IMR-90 (cell line): ENCODE results near the gene EXOSC3. TPM values are rescaled to one million over a fixed set of nuclear protein-coding genes. Genes with fewer than 3 reads are reported as not detected.

Source experiments
- ATAC-seq: fragments of 200-7000 bp; cut with Tn5 transposase; 2 replicates; pipeline ENCODE4 v1.9.1; 2020; ENCODE audit warnings: low read depth, mild to moderate bottlenecking, moderate library complexity
- BruUV-seq: library from RNA; stranded (reverse); fragments of 400-500 nt; replicated peaks from 2 replicates; lab custom pipeline; 2021; lab: Mats Ljungman, UMichigan
- CTCF ChIA-PET: fragments of 300-600 bp; formaldehyde crosslinking; extraction: SDS; loops from one replicate; lab custom pipeline; 2021; ENCODE audit warnings: antibody characterized with exemption; lab: Yijun Ruan, JAX
- POLR2A ChIA-PET: fragments of 300-600 bp; sonication (Branson Sonifier 250); formaldehyde crosslinking; loops from one replicate; lab custom pipeline; 2022; ENCODE audit warnings: antibody characterized with exemption; ENCODE audit not compliant: unreplicated experiment; lab: Charles Lee
- DNase-seq: peaks from one replicate; pipeline ENCODE4 v3.0.0; 2013
- H2AFZ ChIP-seq: replicated peaks from 2 replicates; pipeline ENCODE3; 2013; ENCODE audit warnings: low read length, mild to moderate bottlenecking; ENCODE audit not compliant: poor library complexity
- H2AK5ac ChIP-seq: 2 replicates; pipeline ENCODE4 v1.6.1; 2013; ENCODE audit warnings: low read depth, low read length, inconsistent platforms
- H2AK9ac ChIP-seq: replicated peaks from 2 replicates; pipeline ENCODE3; 2013; ENCODE audit warnings: mild to moderate bottlenecking, low read depth, low read length, moderate library complexity; ENCODE audit not compliant: poor library complexity
- H2BK120ac ChIP-seq: 2 replicates; pipeline ENCODE4 v1.6.1; 2013; ENCODE audit warnings: low read depth, low read length, inconsistent platforms
- H2BK15ac ChIP-seq: 3 replicates; pipeline ENCODE4 v1.6.1; 2013; ENCODE audit warnings: low read depth, low read length, inconsistent platforms
- H2BK20ac ChIP-seq: 2 replicates; pipeline ENCODE4 v1.6.1; 2013; ENCODE audit warnings: low read depth, mild to moderate bottlenecking, inconsistent platforms, low read length, moderate library complexity
- H2BK5ac ChIP-seq: 2 replicates; pipeline ENCODE4 v1.6.1; 2013; ENCODE audit warnings: mild to moderate bottlenecking, low read depth, low read length, inconsistent platforms; ENCODE audit not compliant: poor library complexity, severe bottlenecking
- H3K14ac ChIP-seq: replicated peaks from 2 replicates; pipeline ENCODE4 v1.6.1; 2013; ENCODE audit warnings: low read depth, low read length, inconsistent platforms
- H3K18ac ChIP-seq: 2 replicates; pipeline ENCODE4 v1.6.1; 2013; ENCODE audit warnings: low read depth, low read length, control low read depth
- H3K23ac ChIP-seq: 2 replicates; pipeline ENCODE4 v1.6.1; 2013; ENCODE audit warnings: low read depth, low read length, inconsistent platforms
- H3K27ac ChIP-seq: 2 replicates; pipeline ENCODE4 v1.5.1; 2013; ENCODE audit warnings: mild to moderate bottlenecking, control low read depth, low read length; ENCODE audit not compliant: insufficient read depth
- H3K27me3 ChIP-seq: 2 replicates; pipeline ENCODE4 v1.6.1; 2013; ENCODE audit warnings: low read length; ENCODE audit not compliant: control insufficient read depth, insufficient read depth
- H3K36me3 ChIP-seq: 2 replicates; pipeline ENCODE4 v1.6.1; 2013; ENCODE audit warnings: low read length, mixed read lengths; ENCODE audit not compliant: control insufficient read depth, insufficient read depth
- H3K4ac ChIP-seq: 2 replicates; pipeline ENCODE4 v1.6.1; 2013; ENCODE audit warnings: low read depth, low read length, inconsistent platforms
- H3K4me1 ChIP-seq: 2 replicates; pipeline ENCODE4 v1.6.1; 2013; ENCODE audit warnings: low read length, mixed read lengths; ENCODE audit not compliant: control insufficient read depth, insufficient read depth
- H3K4me2 ChIP-seq: 2 replicates; pipeline ENCODE4 v1.6.1; 2013; ENCODE audit warnings: low read depth, mild to moderate bottlenecking, control low read depth, low read length, moderate library complexity
- H3K4me3 ChIP-seq: 2 replicates; pipeline ENCODE4 v1.5.1; 2013; ENCODE audit warnings: low read depth, mild to moderate bottlenecking, control low read depth, low read length, moderate library complexity; ENCODE audit not compliant: insufficient read depth
- H3K56ac ChIP-seq: 2 replicates; pipeline ENCODE4 v1.6.1; 2013; ENCODE audit warnings: low read length, inconsistent platforms; ENCODE audit not compliant: insufficient read depth; ENCODE audit errors: extremely low read depth
- H3K79me1 ChIP-seq, 2 experiments: 2 replicates each; pipeline ENCODE4 v1.6.1; 2013; ENCODE audit warnings: low read length in 2 of 2, inconsistent platforms in 1 of 2, low read depth in 1 of 2
- H3K9ac ChIP-seq: 2 replicates; pipeline ENCODE4 v1.6.1; 2013; ENCODE audit warnings: low read depth, low read length, control low read depth
- H3K9me1 ChIP-seq: 2 replicates; pipeline ENCODE4 v1.6.1; 2013; ENCODE audit warnings: low read length, inconsistent platforms; ENCODE audit not compliant: insufficient read depth
- H3K9me3 ChIP-seq: 2 replicates; pipeline ENCODE4 v1.6.1; 2013; ENCODE audit warnings: low read length; ENCODE audit not compliant: control insufficient read depth, insufficient read depth
- H4K20me1 ChIP-seq: 2 replicates; pipeline ENCODE4 v1.6.1; 2013; ENCODE audit warnings: low read length, inconsistent platforms; ENCODE audit not compliant: insufficient read depth
- H4K5ac ChIP-seq: 2 replicates; pipeline ENCODE4 v1.6.1; 2013; ENCODE audit warnings: mild to moderate bottlenecking, low read depth, low read length, control low read depth
- H4K8ac ChIP-seq, 2 experiments: 2 replicates each; pipeline ENCODE4 v1.6.1; 2013; ENCODE audit warnings: low read depth in 2 of 2, low read length in 2 of 2, control low read depth in 1 of 2, inconsistent platforms in 1 of 2
- H4K91ac ChIP-seq: 2 replicates; pipeline ENCODE4 v1.6.1; 2013; ENCODE audit warnings: low read depth, low read length, inconsistent platforms; ENCODE audit not compliant: insufficient read depth
- BHLHE40 ChIP-seq: fragments of 150-350 bp; IDR thresholded peaks from 2 replicates; pipeline ENCODE4 v1.6.1; 2016; ENCODE audit warnings: mild to moderate bottlenecking, low read depth, low read length
- ELK1 ChIP-seq: fragments of 150-350 bp; IDR thresholded peaks from 2 replicates; pipeline ENCODE4 v1.6.1; 2016; ENCODE audit warnings: low read depth, mild to moderate bottlenecking, low read length, moderate library complexity, borderline replicate concordance
- RCOR1 ChIP-seq: IDR thresholded peaks from 2 replicates; pipeline ENCODE4 v1.6.1; 2012; ENCODE audit warnings: mild to moderate bottlenecking, low read length, improper control_type of control experiment; ENCODE audit not compliant: insufficient replicate concordance
- SMC3 ChIP-seq: fragments of 150-350 bp; IDR thresholded peaks from 2 replicates; pipeline ENCODE4 v1.6.1; 2016; ENCODE audit warnings: low read depth, mild to moderate bottlenecking, antibody characterized with exemption, low read length, moderate library complexity
- whole genome bisulfite sequencing, 2 experiments: methylation state at CpG; one replicate each; pipeline versions ENCODE4 v1.1.5 to v1.1.7; 2013; ENCODE audit warnings: missing lambda C conversion rate in 2 of 2; ENCODE audit not compliant: insufficient read length in 1 of 2; ENCODE audit errors: extremely low coverage in 2 of 2; 5-methylcytosine and 5-hydroxymethylcytosine counted together
- dilution Hi-C: fragments of 300-500 bp; cut with HindIII; formaldehyde crosslinking; loops from one replicate; pipeline ENCODE4 v1.14.3; 2018; ENCODE audit warnings: low sequenced_read_pairs; ENCODE audit not compliant: unreplicated experiment
- in situ Hi-C: fragments of 300-500 bp; cut with MboI; formaldehyde crosslinking; loops from 3 replicates; pipeline ENCODE4 v1.14.3; 2019; ENCODE audit warnings: low sequenced_read_pairs, inconsistent platforms, mixed read lengths
- intact Hi-C: fragments of 100-400 bp; cut with micrococcal nuclease; formaldehyde crosslinking; loops from 2 replicates; pipeline ENCODE4 v1.10.0; 2022
- polyA plus RNA-seq, 3 experiments: library from polyadenylated mRNA; depleted of rRNA; stranded (reverse); fragments of >200 nt; gene quantifications; 2 replicates each; pipeline ENCODE4 v1.2.3, GENCODE V29; 2012; ENCODE audit warnings: low replicate concordance in 1 of 3
- total RNA-seq: library from RNA; depleted of rRNA; stranded (reverse); fragments of >200 nt; gene quantifications from 2 replicates; pipeline ENCODE4 v1.2.3, GENCODE V29; 2012

The EXOSC3 gene
- total and polyA plus RNA-seq, 2 of the 4 experiments (the other 2 are of a cell fraction) = 27.1 to 28.9 TPM

- Histone ChIP-seq H3K4me3 (no peak overlapping the region), H2BK5ac (no peak overlapping the region), H3K23ac (no peak overlapping the region), H3K79me1 (peaks cover 18 to 23% of the 10 kb centered on the region in 2 experiments), H4K91ac (no peak overlapping the region), H3K4ac (no peak overlapping the region), H3K36me3 (no peaks in the 10 kb centered on the region), H3K27me3 (peaks cover 1% of the 10 kb centered on the region; the same call in 1 of the 2 replicates), H3K9me3 (no peaks in the 10 kb centered on the region), H3K18ac (no peak overlapping the region), H2BK15ac (no peak overlapping the region), H4K8ac (no peak overlapping the region), H3K27ac (no peak overlapping the region), H4K5ac (no peak overlapping the region), H3K4me1 (peaks cover 8% of the 10 kb centered on the region), H2AFZ (no peak overlapping the region), H3K9ac (no peak overlapping the region), H3K9me1 (peaks cover 5% of the 10 kb centered on the region; the same call in 1 of the 2 replicates), H2BK20ac (no peak overlapping the region), H3K56ac (no peak overlapping the region), H3K4me2 (no peak overlapping the region), H2AK5ac (no peak overlapping the region), H3K14ac (no peak overlapping the region), H2BK120ac (no peak overlapping the region), H4K20me1 (peaks cover 6% of the 10 kb centered on the region; the same call in 1 of the 2 replicates), H2AK9ac (no peak overlapping the region)
- in situ Hi-C loops = no loop called here
- DNase-seq = no peak
- POLR2A ChIA-PET = no interaction called here
- TF ChIP-seq ELK1 (no peak), BHLHE40 (no peak), SMC3 (no peak), RCOR1 (no peak)
- no TSS peak for BruUV-seq
- intact Hi-C loops = no loop called here
- dilution Hi-C loops = no loop called here
- WGBS, 2 experiments = 94% methylated on average over 2 of the region's 6 CpGs; no CpG with 5 or more reads in 1 of the 2 experiments
- CTCF ChIA-PET = no interaction called here
- ATAC-seq = no peak
Observed at GRCh38 chr9:37751186-37751585, 33.7 kb downstream of the EXOSC3 start.
